A549 (cell line): ENCODE results near the gene TACC3. TPM values are rescaled to one million over a fixed set of nuclear protein-coding genes. Genes with fewer than 3 reads are reported as not detected.

ENCODE experiments used
- ATAC-seq, 2 experiments: fragments of 200-7000 bp in 1 of 2; fragments of >200 bp in 1 of 2; cut with Nextera tagmentation in 1 of 2; cut with Tn5 transposase in 1 of 2; 3 replicates each; pipeline versions ENCODE4 v1.8.0 to v1.9.1; 2018 to 2020; ENCODE audit warnings: mild to moderate bottlenecking in 1 of 2, moderate library complexity in 1 of 2
- CTCF ChIA-PET: fragments of 300-600 bp; sonication (Branson Sonifier 250); formaldehyde crosslinking; extraction: SDS; loops from one replicate; lab custom pipeline; 2021; ENCODE audit warnings: antibody characterized with exemption, inconsistent platforms; lab: Yijun Ruan, JAX
- POLR2A ChIA-PET: fragments of 350-600 bp; formaldehyde crosslinking; extraction: SDS; loops from one replicate; lab custom pipeline; 2021; ENCODE audit warnings: antibody characterized with exemption, inconsistent platforms; lab: Yijun Ruan, JAX
- DNase-seq, 2 experiments: peaks; one replicate each; pipeline versions ENCODE4 v3.0.0 to v3.0.0-alpha.2; 2011 to 2016; ENCODE audit warnings: low read depth in 1 of 2, low spot score in 1 of 2
- FAIRE-seq: peaks from 2 replicates; lab custom pipeline; 2011; peaks lifted over from hg19 to GRCh38; lab: Jason Lieb, UNC
- H3K27ac ChIP-seq, 2 experiments: fragments of >200 bp; sonication (Bioruptor Twin); formaldehyde crosslinking; 3 replicates each; pipeline ENCODE4 v1.5.1; 2016 to 2017
- H3K4me1 ChIP-seq: fragments of >200 bp; sonication (Bioruptor Twin); formaldehyde crosslinking; 3 replicates; pipeline ENCODE4 v1.6.1; 2016
- H3K4me2 ChIP-seq: fragments of >200 bp; sonication (Bioruptor Twin); formaldehyde crosslinking; 3 replicates; pipeline ENCODE4 v1.6.1; 2016
- H3K4me3 ChIP-seq: fragments of >200 bp; sonication (Bioruptor Twin); formaldehyde crosslinking; 3 replicates; pipeline ENCODE4 v1.5.1; 2016
- H3K9me3 ChIP-seq: fragments of >200 bp; sonication (Bioruptor Twin); formaldehyde crosslinking; 3 replicates; pipeline ENCODE4 v1.6.1; 2016
- BHLHE40 ChIP-seq: IDR thresholded peaks from 2 replicates; pipeline ENCODE4 v1.6.1; 2012; ENCODE audit warnings: low read depth, low read length, inconsistent platforms
- CBX2 ChIP-seq: fragments of 200-600 bp; sonication (generic); IDR thresholded peaks from 2 replicates; pipeline ENCODE4 v1.6.1; 2016; ENCODE audit warnings: low read depth, mild to moderate bottlenecking, borderline replicate concordance
- CBX8 ChIP-seq: fragments of 200-600 bp; sonication (generic); IDR thresholded peaks from 2 replicates; pipeline ENCODE4 v1.6.1; 2016
- CEBPB ChIP-seq, 2 experiments: fragments of >200 bp in 1 of 2; sonication (Bioruptor Twin) in 1 of 2; formaldehyde crosslinking in 1 of 2; IDR thresholded peaks; 2 replicates each; pipeline ENCODE4 v1.6.1; 2012 to 2016
- CTCF ChIP-seq: fragments of >200 bp; sonication (Bioruptor Twin); formaldehyde crosslinking; IDR thresholded peaks from 3 replicates; pipeline ENCODE4 v1.5.1; 2016
- E2F6 ChIP-seq: IDR thresholded peaks from 2 replicates; pipeline ENCODE4 v1.6.1; 2012; ENCODE audit warnings: low read depth, borderline replicate concordance
- EHF ChIP-seq: fragments of 250-450 bp; sonication (Bioruptor Pico); IDR thresholded peaks from 2 replicates; pipeline ENCODE4 v1.5.0; 2020; ENCODE audit warnings: mild to moderate bottlenecking
- EHMT2 ChIP-seq: fragments of 200-600 bp; sonication (generic); IDR thresholded peaks from 2 replicates; pipeline ENCODE4 v1.6.1; 2016; ENCODE audit warnings: antibody characterized with exemption, low read depth, mild to moderate bottlenecking, moderate library complexity
- ELK1 ChIP-seq: fragments of 150-350 bp; IDR thresholded peaks from 2 replicates; pipeline ENCODE4 v1.6.1; 2014; ENCODE audit warnings: low read depth, mild to moderate bottlenecking, low read length
- EP300 ChIP-seq, 2 experiments: fragments of >200 bp; sonication (Bioruptor Twin); formaldehyde crosslinking; IDR thresholded peaks; 2 replicates in 1 of 2; 3 replicates in 1 of 2; pipeline ENCODE4 v1.6.1; 2016 to 2017
- HEYL ChIP-seq: fragments of 250-450 bp; sonication (Bioruptor Pico); IDR thresholded peaks from 2 replicates; pipeline ENCODE4 v1.8.0; 2021; ENCODE audit warnings: mild to moderate bottlenecking, moderate library complexity
- HOXA7 ChIP-seq: fragments of 250-450 bp; sonication (Bioruptor Pico); IDR thresholded peaks from 2 replicates; pipeline ENCODE4 v1.5.0; 2020; ENCODE audit warnings: mild to moderate bottlenecking, moderate library complexity
- HOXB5 ChIP-seq: fragments of 250-450 bp; sonication (Bioruptor Pico); IDR thresholded peaks from 2 replicates; pipeline ENCODE4 v1.5.0; 2020; ENCODE audit warnings: mild to moderate bottlenecking, moderate library complexity
- KDM1A ChIP-seq: fragments of 200-600 bp; sonication (generic); IDR thresholded peaks from 2 replicates; pipeline ENCODE4 v1.6.1; 2016; ENCODE audit warnings: low read depth, mild to moderate bottlenecking
- MAFK ChIP-seq: fragments of 450-650 bp; IDR thresholded peaks from 2 replicates; pipeline ENCODE4 v1.6.1; 2014; ENCODE audit not compliant: partially characterized antibody
- PHF8 ChIP-seq: fragments of 200-600 bp; sonication (generic); IDR thresholded peaks from 2 replicates; pipeline ENCODE4 v1.6.1; 2016; ENCODE audit warnings: low read depth, mild to moderate bottlenecking, antibody characterized with exemption, moderate library complexity, borderline replicate concordance
- RARB ChIP-seq: fragments of 250-450 bp; sonication (Bioruptor Pico); IDR thresholded peaks from 2 replicates; pipeline ENCODE4 v1.8.0; 2021; ENCODE audit warnings: mild to moderate bottlenecking, moderate library complexity
- RCOR1 ChIP-seq: fragments of 150-350 bp; IDR thresholded peaks from 2 replicates; pipeline ENCODE4 v1.6.1; 2014; ENCODE audit warnings: antibody characterized with exemption, low read length, low read depth
- REST ChIP-seq: fragments of 200-600 bp; sonication (generic); IDR thresholded peaks from 2 replicates; pipeline ENCODE4 v1.6.1; 2016; ENCODE audit warnings: antibody characterized with exemption, mild to moderate bottlenecking, moderate library complexity
- SMC3 ChIP-seq: fragments of >200 bp; sonication (Bioruptor Twin); formaldehyde crosslinking; IDR thresholded peaks from 3 replicates; pipeline ENCODE4 v1.6.1; 2018; ENCODE audit warnings: inconsistent platforms
- SREBF2 ChIP-seq: fragments of 450-650 bp; IDR thresholded peaks from 2 replicates; pipeline ENCODE4 v1.6.1; 2014; ENCODE audit warnings: mild to moderate bottlenecking, moderate library complexity
- ZFP36 ChIP-seq: fragments of 450-650 bp; IDR thresholded peaks from 2 replicates; pipeline ENCODE4 v1.6.1; 2014; ENCODE audit warnings: borderline replicate concordance; ENCODE audit not compliant: partially characterized antibody
- ZSCAN20 ChIP-seq: fragments of 250-450 bp; sonication (Bioruptor Pico); IDR thresholded peaks from 2 replicates; pipeline ENCODE4 v1.8.0; 2022; ENCODE audit warnings: mild to moderate bottlenecking, moderate library complexity
- WGBS: methylation state at CpG from one replicate; pipeline ENCODE4 v1.1.6; 2017; ENCODE audit errors: missing lambda C conversion rate; 5-methylcytosine and 5-hydroxymethylcytosine counted together
- polyA plus RNA-seq, 4 experiments: library from polyadenylated mRNA; depleted of rRNA in 3 of 4; stranded (reverse); fragments of >200 nt; fragmentation: RNase III in 1 of 4; extraction: RNeasy Plus Mini Kit Qiagen cat#74134 plus additional on column Dnase treatment in 1 of 4; gene quantifications; 2 replicates in 3 of 4; 3 replicates in 1 of 4; pipeline ENCODE4 v1.2.3, GENCODE V29; 2011 to 2017

The TACC3 gene
- polyA plus RNA-seq, 2 of the 4 experiments (the other 2 are of a cell fraction) = 25.9 to 70.6 TPM

- TF ChIP-seq EHF (CRISPR knock-in tag) (no peak), SMC3 (no peak), HOXA7 (CRISPR knock-in tag) (no peak)
- ATAC-seq = no peak
- CTCF ChIA-PET = interaction anchor here (1.1 to 13.8 kb wide), 5 partner anchors 14 to 68 kb away, joined by 5 to 227 read pairs (median 16); no protein-coding TSS in a partner anchor
- POLR2A ChIA-PET = no interaction called here
- H3K4me3 ChIP-seq = no peak overlapping the region
- no peak for FAIRE-seq
- no peak overlapping the region for H3K4me2 ChIP-seq
- no peak overlapping the region for H3K27ac ChIP-seq
- no peaks in the 10 kb centered on the region for H3K9me3 ChIP-seq
- no peak for DNase-seq
- no peaks in the 10 kb centered on the region; the same call in 2 of the 3 replicates for H3K4me1 ChIP-seq
- WGBS = 83% methylated on average over 2 of the region's 6 CpGs
These were observed 22.7 kb downstream of the TACC3 start for GRCh38 chr4:1743975-1744374.

- CTCF ChIA-PET = interaction anchor here (1.1 to 13.8 kb wide), 7 partner anchors 15 to 164 kb away, joined by 5 to 227 read pairs (median 7); no protein-coding TSS in a partner anchor
- 94% methylated on average over 13 of the region's 14 CpGs for WGBS
- ATAC-seq (no peak), DNase-seq (no peak), FAIRE-seq (no peak)
- POLR2A ChIA-PET = no interaction called here
- no peak overlapping the region for H3K4me2 ChIP-seq
- no peak overlapping the region for H3K4me3 ChIP-seq
- H3K4me1 ChIP-seq = no peaks in the 10 kb centered on the region; the same call in 2 of the 3 replicates
- TF ChIP-seq CBX8 = no peak
- no peak for TF ChIP-seq HEYL (CRISPR knock-in tag)
- no peak for TF ChIP-seq ZSCAN20
- TF ChIP-seq PHF8 = no peak
- TF ChIP-seq EHMT2 = no peak
- TF ChIP-seq CBX2 = no peak
- TF ChIP-seq KDM1A = no peak
- TF ChIP-seq EHF (CRISPR knock-in tag) = no peak
- TF ChIP-seq CTCF = no peak
- TF ChIP-seq ELK1 = no peak
- no peak for TF ChIP-seq REST
- no peak overlapping the region for H3K27ac ChIP-seq
- H3K9me3 ChIP-seq = no peaks in the 10 kb centered on the region
These were observed 23.2 kb downstream of the TACC3 start for GRCh38 chr4:1744552-1744951.

GRCh38 chr4:1745165-1745564 lies 23.8 kb downstream of the TACC3 start:
- POLR2A ChIA-PET = no interaction called here
- TF ChIP-seq KDM1A (no peak), REST (no peak), MAFK (no peak), HOXA7 (CRISPR knock-in tag) (no peak), RCOR1 (no peak), CEBPB (IDR thresholded peaks at IDR 0.05) (no peak), BHLHE40 (no peak), HOXB5 (CRISPR knock-in tag) (no peak), CBX8 (no peak), SREBF2 (no peak), EHMT2 (no peak), RARB (CRISPR knock-in tag) (no peak), E2F6 (no peak), EP300 (IDR thresholded peaks at IDR 0.05) (no peak), ZFP36 (no peak)

More at GRCh38 chr4:1745165-1745564, 23.8 kb downstream of the TACC3 start:
- no peaks in the 10 kb centered on the region for H3K9me3 ChIP-seq
- H3K4me1 ChIP-seq = no peaks in the 10 kb centered on the region; the same call in 2 of the 3 replicates
- no peak overlapping the region for H3K4me2 ChIP-seq
- CTCF ChIA-PET = interaction anchor here (0.8 to 13.8 kb wide), 17 partner anchors 8 to 164 kb away, joined by 3 to 227 read pairs (median 4); no protein-coding TSS in a partner anchor
- FAIRE-seq = no peak
- WGBS = 86% methylated on average over 13 of the region's 13 CpGs
- H3K4me3 ChIP-seq = no peak overlapping the region
- ATAC-seq = no peak
- DNase-seq = no peak
- no peak overlapping the region for H3K27ac ChIP-seq
